ENCODE data around the gene CASS4.
A peak's percentile ranks its signal among the peaks of the same experiment; 100 is the strongest.

CASS4 gene

GRCh38 chr20:56411759-56412472, at the start of gene CASS4:
TSS of gene CASS4 (plus strand) at chr20:56412260. CDS start at chr20:56412459, 199 bp downstream.
- 0 out of 2 replicates have a peak within 1 kb of the TSS, but pooled peaks have one; percentile 3 for H3K4me3 ChIP-seq (replicated peaks; ENCODE audit: low read depth, low read length)
- TF ChIP-seq CTCF (IDR thresholded peaks at IDR 0.05; ENCODE audit: low read depth, low read length, missing control alignments), result no peak
- DNase-seq (ENCODE audit: extremely low read depth, low read depth), result no peak

- no peak for TF ChIP-seq CTCF (IDR thresholded peaks at IDR 0.05; ENCODE audit: low read depth, low read length, missing control alignments)
- no peak overlapping the region for H3K4me3 ChIP-seq (replicated peaks; ENCODE audit: low read depth, low read length)
- no peak for DNase-seq (ENCODE audit: extremely low read depth, low read depth)
These were observed 49.1 kb upstream of the CASS4 start for GRCh38 chr20:56362833-56363413.

GRCh38 chr20:56363491-56363890, 48.6 kb upstream of the CASS4 start:
- H3K4me3 ChIP-seq (replicated peaks; ENCODE audit: low read depth, low read length), result no peak overlapping the region
- DNase-seq (ENCODE audit: extremely low read depth, low read depth), result no peak
- TF ChIP-seq CTCF (IDR thresholded peaks at IDR 0.05; ENCODE audit: low read depth, low read length, missing control alignments), result no peak

GRCh38 chr20:56368351-56369134, 43.5 kb upstream of the CASS4 start:
- no peak overlapping the region for H3K4me3 ChIP-seq (replicated peaks; ENCODE audit: low read depth, low read length)
- no peak for TF ChIP-seq CTCF (IDR thresholded peaks at IDR 0.05; ENCODE audit: low read depth, low read length, missing control alignments)

GRCh38 chr20:56369179-56369578, 42.9 kb upstream of the CASS4 start:
- no peak overlapping the region for H3K4me3 ChIP-seq (replicated peaks; ENCODE audit: low read depth, low read length)
- no peak for TF ChIP-seq CTCF (IDR thresholded peaks at IDR 0.05; ENCODE audit: low read depth, low read length, missing control alignments)
- no peak for DNase-seq (ENCODE audit: extremely low read depth, low read depth)

More at GRCh38 chr20:56368351-56369134, 43.5 kb upstream of the CASS4 start:
- DNase-seq (ENCODE audit: extremely low read depth, low read depth), result no peak

GRCh38 chr20:56371977-56372376, 40.1 kb upstream of the CASS4 start:
- no peak for TF ChIP-seq CTCF (IDR thresholded peaks at IDR 0.05; ENCODE audit: low read depth, low read length, missing control alignments)
- H3K4me3 ChIP-seq (replicated peaks; ENCODE audit: low read depth, low read length), result no peak overlapping the region
- no peak for DNase-seq (ENCODE audit: extremely low read depth, low read depth)

All from HFF-Myc (cell line).